ENCODE data around the gene TEX52. TPM values are rescaled to one million over a fixed set of nuclear protein-coding genes. Genes with fewer than 3 reads are reported as not detected.
A peak's percentile ranks its signal among the peaks of the same experiment; 100 is the strongest.
"Not testable (repeated sequence)": the region's sequence is repeated elsewhere in the genome, so short reads cannot be mapped to it uniquely, and the experiment has no call there.

TEX52 gene
- total and polyA plus RNA-seq, 12 donors = not detected

DNA sequence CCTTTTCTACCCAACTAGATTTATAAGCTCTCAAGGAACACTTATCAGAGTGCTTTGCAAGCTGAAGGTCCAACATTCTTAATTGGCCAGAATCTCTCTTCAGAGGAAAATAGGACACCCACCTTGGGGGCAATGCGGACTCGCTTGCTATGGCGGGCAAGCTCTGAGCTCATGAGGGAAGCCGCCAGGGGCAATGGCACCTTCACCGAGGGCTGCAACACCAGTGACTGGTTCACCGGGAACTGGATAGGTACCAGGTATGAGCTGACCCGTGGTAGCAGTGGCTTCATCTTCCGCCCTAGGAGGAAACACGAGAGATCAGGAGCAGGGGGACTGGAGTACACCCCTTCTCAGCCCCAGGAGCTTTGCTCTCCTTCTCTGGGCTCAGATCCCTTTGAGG is 7.4 kb upstream of the TEX52 start:
- no peak for DNase-seq
- peaks cover 0 to 92% (median 0%) of the 10 kb centered on the region in 9 donors for H3K36me3 ChIP-seq
- TF ChIP-seq CTCF (IDR thresholded peaks at IDR 0.05) = no peak
- H3K4me1 ChIP-seq = no peaks in the 10 kb centered on the region
- H3K27ac ChIP-seq = no peak overlapping the region
- no peaks in the 10 kb centered on the region for H3K9me3 ChIP-seq
- no peaks in the 10 kb centered on the region for H3K27me3 ChIP-seq
- ATAC-seq = no peak
- 96 to 98% methylated on average over 9 of the region's 9 CpGs for WGBS, 2 donors
- H3K4me3 ChIP-seq = no peak overlapping the region
- intact Hi-C loops (cut with DNase I) = no loop called here

GRCh38 chr12:2863402-2863801 is 6.6 kb upstream of the TEX52 start:
- H3K27me3 ChIP-seq; H3K4me3 ChIP-seq; H3K4me1 ChIP-seq; intact Hi-C loops (cut with DNase I); DNase-seq; H3K9me3 ChIP-seq; ATAC-seq; H3K27ac ChIP-seq: not testable (repeated sequence)
- peaks cover 0 to 92% (median 0%) of the 10 kb centered on the region in 9 donors for H3K36me3 ChIP-seq
- WGBS, 2 donors = 95 to 96% methylated on average over 6 to 7 of the region's 7 CpGs

DNA sequence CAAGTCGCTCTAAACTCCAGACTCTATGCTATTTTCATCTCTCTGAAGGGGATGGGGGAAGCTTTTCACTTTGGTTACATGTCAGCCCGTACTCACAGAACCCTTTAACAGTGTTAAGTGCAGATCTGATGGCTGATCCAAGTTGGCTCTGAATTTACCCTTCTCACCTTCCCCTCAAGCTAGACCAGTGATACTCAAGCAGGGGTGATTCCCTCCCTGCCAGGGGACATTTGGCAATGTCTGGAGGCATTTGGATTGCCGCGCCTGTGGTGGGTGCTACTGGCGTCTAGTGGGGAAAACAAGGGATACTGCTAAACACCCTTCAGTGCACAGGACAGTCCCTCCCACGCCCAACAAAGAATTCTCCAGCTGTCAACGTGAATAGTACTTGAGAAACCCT is 6.0 kb upstream of the TEX52 start:
- intact Hi-C loops (cut with DNase I) = no loop called here
- H3K27me3 ChIP-seq = no peaks in the 10 kb centered on the region
- WGBS, 2 donors = 65 to 81% methylated on average over 7 of the region's 7 CpGs
- H3K4me3 ChIP-seq = no peak overlapping the region
- H3K9me3 ChIP-seq = no peaks in the 10 kb centered on the region
- TF ChIP-seq CTCF (IDR thresholded peaks at IDR 0.05) = no peak
- ATAC-seq (no peak), DNase-seq (no peak)
- no peak overlapping the region for H3K27ac ChIP-seq
- H3K36me3 ChIP-seq = peaks cover 0 to 92% (median 0%) of the 10 kb centered on the region in 9 donors
- peaks cover 0 to 5% (median 0%) of the 10 kb centered on the region in 9 donors for H3K4me1 ChIP-seq

DNA sequence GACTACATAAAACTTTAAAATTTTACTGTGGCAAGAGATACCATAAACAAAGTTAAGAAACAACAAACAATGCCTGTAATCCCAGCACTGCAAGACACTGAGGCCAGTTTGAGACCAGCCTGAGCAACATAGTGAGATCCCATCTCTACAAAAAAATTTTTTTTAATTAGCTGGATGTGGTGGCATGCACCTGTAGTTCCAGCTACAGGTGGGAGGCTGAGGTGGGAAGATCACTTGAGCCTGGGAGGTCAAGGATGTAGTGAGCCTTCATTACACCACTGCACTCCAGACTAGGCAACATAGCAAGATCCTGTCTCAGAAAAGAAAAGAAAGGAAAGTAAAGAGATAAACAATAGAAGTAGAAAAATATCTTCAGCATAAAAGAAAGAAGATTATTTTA is 3.3 kb upstream of the TEX52 start:
- DNase-seq = no peak
- Histone ChIP-seq H3K36me3 (peaks cover 0 to 73% (median 0%) of the 10 kb centered on the region in 9 donors), H3K9me3 (no peaks in the 10 kb centered on the region), H3K4me3 (no peak overlapping the region), H3K27me3 (no peaks in the 10 kb centered on the region), H3K4me1 (peaks cover 0 to 5% (median 0%) of the 10 kb centered on the region in 9 donors), H3K27ac (no peak overlapping the region)
- no peak for TF ChIP-seq CTCF (IDR thresholded peaks at IDR 0.05)
- intact Hi-C loops (cut with DNase I) = no loop called here
- no peak for ATAC-seq

GRCh38 chr12:2858944-2859421 is 2.1 kb upstream of the TEX52 start:
- no peak for DNase-seq
- no peaks in the 10 kb centered on the region for H3K9me3 ChIP-seq
- H3K4me3 ChIP-seq = no peak overlapping the region
- H3K27ac ChIP-seq = peak overlapping the region in 5 of 10 donors; percentile 30 to 55 (median 40)
- no peak for TF ChIP-seq CTCF (IDR thresholded peaks at IDR 0.05)
- peak; percentile 26 to 76 (median 60) for ATAC-seq
- intact Hi-C loops (cut with DNase I) = loop anchor here in 8 of 10 donors (10.0 kb wide), 2 partner anchors 86 to 176 kb away; no protein-coding TSS in a partner anchor
- WGBS, 2 donors = 81 to 83% methylated on average over 12 of the region's 12 CpGs
- H3K27me3 ChIP-seq = no peaks in the 10 kb centered on the region
- H3K4me1 ChIP-seq = peaks cover 0 to 5% (median 0%) of the 10 kb centered on the region in 9 donors
- peaks cover 0 to 61% (median 0%) of the 10 kb centered on the region in 9 donors for H3K36me3 ChIP-seq

Data from heart right ventricle (tissue), 16 donors.